GM12878 (cell line): ENCODE measurements around the gene CBLIF.

ENCODE experiments used
- SRF ChIP-seq, 2 experiments: IDR thresholded peaks; 2 replicates each; pipeline ENCODE4 v1.6.1; 2011; ENCODE audit warnings: low read depth in 2 of 2, low read length in 2 of 2, mild to moderate bottlenecking in 1 of 2, moderate library complexity in 1 of 2
- TF ChIP-seq, protein P1 (sequence below), 3 experiments: IDR thresholded peaks in 2 of 3; conservative IDR thresholded peaks in 1 of 3; 2 replicates each; pipeline ENCODE4 v1.5.1; 2011; ENCODE audit warnings: low read depth in 3 of 3, low read length in 3 of 3, mild to moderate bottlenecking in 3 of 3, control low read depth in 2 of 3, moderate library complexity in 2 of 3, inconsistent platforms in 1 of 3, mixed read lengths in 1 of 3; ENCODE audit not compliant: control insufficient read depth in 2 of 3, insufficient read depth in 1 of 3; ENCODE audit errors: extremely low read depth in 1 of 3

DNA sequence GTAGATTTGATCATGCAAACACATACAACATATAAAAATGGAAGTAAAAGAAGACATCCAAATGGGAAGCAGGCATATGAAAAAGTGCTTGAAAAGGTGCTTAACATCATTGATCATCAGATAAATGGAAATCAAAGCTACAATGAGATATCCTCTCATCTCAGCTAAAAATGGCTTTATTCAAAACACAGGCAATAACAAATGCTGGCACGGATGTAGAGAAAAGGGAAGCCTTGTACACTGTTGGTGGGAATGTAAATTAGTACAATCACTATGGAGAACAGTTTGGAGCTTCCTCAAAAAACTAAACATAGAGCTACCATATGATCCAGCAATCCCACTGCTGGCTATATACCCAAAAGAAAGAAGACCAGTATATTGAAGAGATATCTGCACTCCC, 21.5 kb upstream of the CBLIF start:
- TF ChIP-seq, protein P1, sequence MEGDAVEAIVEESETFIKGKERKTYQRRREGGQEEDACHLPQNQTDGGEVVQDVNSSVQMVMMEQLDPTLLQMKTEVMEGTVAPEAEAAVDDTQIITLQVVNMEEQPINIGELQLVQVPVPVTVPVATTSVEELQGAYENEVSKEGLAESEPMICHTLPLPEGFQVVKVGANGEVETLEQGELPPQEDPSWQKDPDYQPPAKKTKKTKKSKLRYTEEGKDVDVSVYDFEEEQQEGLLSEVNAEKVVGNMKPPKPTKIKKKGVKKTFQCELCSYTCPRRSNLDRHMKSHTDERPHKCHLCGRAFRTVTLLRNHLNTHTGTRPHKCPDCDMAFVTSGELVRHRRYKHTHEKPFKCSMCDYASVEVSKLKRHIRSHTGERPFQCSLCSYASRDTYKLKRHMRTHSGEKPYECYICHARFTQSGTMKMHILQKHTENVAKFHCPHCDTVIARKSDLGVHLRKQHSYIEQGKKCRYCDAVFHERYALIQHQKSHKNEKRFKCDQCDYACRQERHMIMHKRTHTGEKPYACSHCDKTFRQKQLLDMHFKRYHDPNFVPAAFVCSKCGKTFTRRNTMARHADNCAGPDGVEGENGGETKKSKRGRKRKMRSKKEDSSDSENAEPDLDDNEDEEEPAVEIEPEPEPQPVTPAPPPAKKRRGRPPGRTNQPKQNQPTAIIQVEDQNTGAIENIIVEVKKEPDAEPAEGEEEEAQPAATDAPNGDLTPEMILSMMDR (IDR thresholded peaks at IDR 0.05 in 2 of 3, conservative IDR thresholded peaks at IDR 0.05 in 1 of 3; ENCODE audit: control insufficient read depth in 2 of 3, extremely low read depth in 1 of 3, insufficient read depth in 1 of 3, low read depth in 3 of 3, low read length in 3 of 3) = no peak
- no peak for TF ChIP-seq SRF (IDR thresholded peaks at IDR 0.05; ENCODE audit: low read depth in 2 of 2, low read length in 2 of 2)
